ENCODE data around the gene FAM163B. TPM values are rescaled to one million over a fixed set of nuclear protein-coding genes. Genes with fewer than 3 reads are reported as not detected.

Gene FAM163B
- total RNA-seq, 1 experiment from 2014 or later, result 2.0 TPM

GRCh38 chr9:133575186-133576030 lies 33.8 kb downstream of the FAM163B start:
- Mint-ChIP-seq H3K4me1 (peaks cover 15% of the 10 kb centered on the region), H3K27ac (no peak overlapping the region), H3K27me3 (ENCODE audit: low read depth) (no peaks in the 10 kb centered on the region), H3K9me3 (no peaks in the 10 kb centered on the region), H3K36me3 (no peaks in the 10 kb centered on the region), H3K4me3 (no peak overlapping the region)
- TF ChIP-seq RELA (CRISPR knock-in tag; IDR thresholded peaks at IDR 0.05; ENCODE audit: borderline replicate concordance), result no peak
- no peak for TF ChIP-seq PREB (CRISPR knock-in tag; IDR thresholded peaks at IDR 0.05; ENCODE audit: borderline replicate concordance)
- DNase-seq (ENCODE audit: low spot score) (no peak), ATAC-seq (no peak)
- POLR2A ChIA-PET, result no interaction called here
- CTCF ChIA-PET, result interaction anchor here (1.1 to 1.8 kb wide), 3 partner anchors 14 to 168 kb away, joined by 3 to 6 read pairs (median 4); no protein-coding TSS in a partner anchor

GRCh38 chr9:133574771-133575170 lies 34.4 kb downstream of the FAM163B start:
- Mint-ChIP-seq H3K27me3 (ENCODE audit: low read depth) (no peaks in the 10 kb centered on the region), H3K36me3 (no peaks in the 10 kb centered on the region), H3K27ac (no peak overlapping the region), H3K4me1 (peaks cover 15% of the 10 kb centered on the region), H3K4me3 (no peak overlapping the region), H3K9me3 (no peaks in the 10 kb centered on the region)
- ChIA-PET POLR2A (no interaction called here), CTCF (interaction anchor here (1.8 kb wide), 1 partner anchor 15 kb away, joined by 6 read pairs; no protein-coding TSS in a partner anchor)
- ATAC-seq, result no peak
- no peak for TF ChIP-seq IRF1 (CRISPR knock-in tag; IDR thresholded peaks at IDR 0.05)
- no peak for TF ChIP-seq SP1 (CRISPR knock-in tag; conservative IDR thresholded peaks at IDR 0.05)
- no peak for TF ChIP-seq TEAD1 (CRISPR knock-in tag; IDR thresholded peaks at IDR 0.05)
- TF ChIP-seq NR1H2 (CRISPR knock-in tag; IDR thresholded peaks at IDR 0.05), result no peak
- TF ChIP-seq ZNF396 (CRISPR knock-in tag; IDR thresholded peaks at IDR 0.05; ENCODE audit: borderline replicate concordance), result no peak
- TF ChIP-seq CREM (CRISPR knock-in tag; IDR thresholded peaks at IDR 0.05), result no peak
- no peak for TF ChIP-seq CREB1 (CRISPR knock-in tag; IDR thresholded peaks at IDR 0.05)
- TF ChIP-seq ZSCAN18 (CRISPR knock-in tag; IDR thresholded peaks at IDR 0.05), result no peak
- no peak for TF ChIP-seq OVOL2 (CRISPR knock-in tag; IDR thresholded peaks at IDR 0.05; ENCODE audit: borderline replicate concordance)
- no peak for TF ChIP-seq ZNF219 (CRISPR knock-in tag; IDR thresholded peaks at IDR 0.05; ENCODE audit: borderline replicate concordance)
- no peak for TF ChIP-seq ZNF423 (CRISPR knock-in tag; IDR thresholded peaks at IDR 0.05)
- no peak for TF ChIP-seq GRHL2 (CRISPR knock-in tag; IDR thresholded peaks at IDR 0.05; ENCODE audit: insufficient replicate concordance, severe bottlenecking)
- no peak for TF ChIP-seq NFATC4 (CRISPR knock-in tag; IDR thresholded peaks at IDR 0.05)
- no peak for TF ChIP-seq ZNF263 (CRISPR knock-in tag; IDR thresholded peaks at IDR 0.05; ENCODE audit: low read depth)
- no peak for TF ChIP-seq SMAD4 (CRISPR knock-in tag; IDR thresholded peaks at IDR 0.05)
- no peak for TF ChIP-seq GTF2I (CRISPR knock-in tag; conservative IDR thresholded peaks at IDR 0.05)
- TF ChIP-seq E2F5 (CRISPR knock-in tag; IDR thresholded peaks at IDR 0.05), result no peak
- TF ChIP-seq JUN (CRISPR knock-in tag; IDR thresholded peaks at IDR 0.05), result no peak
- no peak for DNase-seq (ENCODE audit: low spot score)

All from WTC11 (cell line).